GM20000 (cell line): ENCODE results near the gene REXO2.

Experiments used
- DNase-seq: peaks from one replicate; pipeline ENCODE4 v3.0.0; 2012; ENCODE audit warnings: low spot score
- TF ChIP-seq, protein P1 (sequence below): IDR thresholded peaks from 2 replicates; pipeline ENCODE4 v1.5.1; 2012; ENCODE audit warnings: mild to moderate bottlenecking, control low read depth; ENCODE audit errors: extremely low read depth, missing control alignments

Gene REXO2

DNA sequence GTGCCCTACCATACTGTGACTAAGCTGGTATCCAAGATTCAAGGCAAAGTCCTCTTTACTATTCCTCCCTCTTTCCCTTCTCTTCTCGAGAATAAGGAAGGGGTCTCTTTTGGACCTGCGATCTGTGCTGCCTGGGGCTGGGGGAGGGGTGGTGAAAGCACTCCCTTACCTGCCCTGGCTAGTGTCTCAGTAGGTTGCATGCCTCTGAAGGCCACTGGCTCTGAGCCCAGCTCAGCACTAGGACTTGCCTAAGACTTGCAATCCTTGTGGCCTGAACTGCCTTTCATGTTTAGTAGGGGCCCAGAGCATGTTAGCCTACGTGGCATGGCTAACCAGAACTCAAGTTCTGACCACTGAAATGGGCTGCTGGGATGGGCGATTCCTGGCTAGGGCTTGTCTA is 13.0 kb upstream of the REXO2 start:
- no peak for DNase-seq
- TF ChIP-seq, protein P1, sequence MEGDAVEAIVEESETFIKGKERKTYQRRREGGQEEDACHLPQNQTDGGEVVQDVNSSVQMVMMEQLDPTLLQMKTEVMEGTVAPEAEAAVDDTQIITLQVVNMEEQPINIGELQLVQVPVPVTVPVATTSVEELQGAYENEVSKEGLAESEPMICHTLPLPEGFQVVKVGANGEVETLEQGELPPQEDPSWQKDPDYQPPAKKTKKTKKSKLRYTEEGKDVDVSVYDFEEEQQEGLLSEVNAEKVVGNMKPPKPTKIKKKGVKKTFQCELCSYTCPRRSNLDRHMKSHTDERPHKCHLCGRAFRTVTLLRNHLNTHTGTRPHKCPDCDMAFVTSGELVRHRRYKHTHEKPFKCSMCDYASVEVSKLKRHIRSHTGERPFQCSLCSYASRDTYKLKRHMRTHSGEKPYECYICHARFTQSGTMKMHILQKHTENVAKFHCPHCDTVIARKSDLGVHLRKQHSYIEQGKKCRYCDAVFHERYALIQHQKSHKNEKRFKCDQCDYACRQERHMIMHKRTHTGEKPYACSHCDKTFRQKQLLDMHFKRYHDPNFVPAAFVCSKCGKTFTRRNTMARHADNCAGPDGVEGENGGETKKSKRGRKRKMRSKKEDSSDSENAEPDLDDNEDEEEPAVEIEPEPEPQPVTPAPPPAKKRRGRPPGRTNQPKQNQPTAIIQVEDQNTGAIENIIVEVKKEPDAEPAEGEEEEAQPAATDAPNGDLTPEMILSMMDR = no peak

DNA sequence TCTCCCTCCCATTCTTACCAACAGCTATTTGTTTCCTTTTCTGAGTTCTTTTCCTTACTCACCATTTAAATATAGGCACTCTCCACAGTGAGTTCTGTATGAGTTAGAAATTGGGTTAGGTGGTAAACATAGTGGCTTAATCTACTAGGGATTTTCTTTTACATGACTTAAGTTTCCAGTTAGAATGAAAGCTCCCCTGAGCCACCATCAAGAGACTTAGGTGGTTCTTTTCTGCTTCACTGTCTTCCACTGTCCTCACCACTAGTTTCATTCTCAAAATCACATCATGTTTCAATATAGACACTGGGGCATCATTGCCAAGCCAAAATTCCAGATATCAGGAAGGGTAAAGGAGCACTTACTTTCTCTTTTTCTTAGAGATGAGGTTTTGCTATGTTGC is 9.0 kb upstream of the REXO2 start:
- TF ChIP-seq, protein P1 = no peak
- DNase-seq = no peak

DNA sequence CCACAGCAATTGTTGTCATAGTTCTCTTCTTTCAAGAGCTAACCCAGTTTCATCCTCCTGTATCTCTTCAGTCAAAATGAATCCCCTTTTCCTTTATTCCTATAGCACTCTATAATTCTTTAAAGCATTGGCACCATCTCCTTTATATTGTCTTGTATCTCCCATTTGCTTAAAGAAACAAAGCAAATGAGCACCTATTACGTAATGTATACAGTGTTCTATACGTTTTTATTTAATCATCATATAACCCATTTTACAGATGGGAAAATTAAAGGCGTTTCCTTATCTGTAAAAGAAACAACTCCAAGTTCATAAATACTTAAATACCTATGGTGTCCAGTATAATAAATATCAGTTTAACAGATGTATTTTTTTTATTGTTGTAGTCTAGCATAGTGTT is 6.4 kb upstream of the REXO2 start:
- TF ChIP-seq, protein P1 = no peak

DNA sequence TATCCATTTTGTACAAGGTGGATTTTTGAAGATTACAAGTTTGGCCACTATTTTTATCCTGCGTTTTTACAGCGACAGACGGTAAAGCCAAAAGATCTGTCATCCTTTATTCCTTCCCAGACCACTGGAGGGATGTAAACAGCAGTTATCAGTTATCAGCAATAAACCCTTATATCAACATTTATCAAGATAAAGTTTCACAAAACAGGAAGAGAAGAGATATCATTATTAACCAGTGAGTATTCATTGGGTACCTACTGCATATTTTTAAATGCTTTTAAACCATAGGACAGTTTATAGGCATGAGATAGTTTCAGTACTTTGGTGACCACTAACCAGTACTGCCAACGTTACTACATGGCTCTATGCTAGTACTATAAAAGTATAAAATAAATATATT is 5.9 kb upstream of the REXO2 start:
- no peak for DNase-seq
- TF ChIP-seq, protein P1 = no peak

More for the DNA sequence above, 6.4 kb upstream of the REXO2 start:
- no peak for DNase-seq

DNA sequence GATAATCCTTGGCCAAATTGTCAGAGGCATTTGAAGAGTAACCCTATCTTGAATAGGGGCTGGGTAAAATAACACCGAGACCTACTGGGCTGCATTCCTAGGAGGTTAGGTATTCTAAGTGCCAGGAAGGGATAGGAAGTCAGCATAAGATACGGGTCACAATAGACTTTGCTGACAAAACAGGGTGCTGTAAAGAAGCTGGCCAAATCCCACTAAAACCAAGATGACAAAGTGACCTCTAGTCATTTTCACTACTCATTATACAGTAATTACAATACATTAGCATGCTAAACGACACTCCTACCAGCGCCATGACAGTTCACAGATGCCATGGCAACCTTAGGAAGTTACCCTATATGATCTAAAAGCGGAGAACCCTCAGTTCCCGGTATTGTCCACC is 964 bp upstream of the REXO2 start:
- no peak for DNase-seq
- TF ChIP-seq, protein P1 = no peak

DNA sequence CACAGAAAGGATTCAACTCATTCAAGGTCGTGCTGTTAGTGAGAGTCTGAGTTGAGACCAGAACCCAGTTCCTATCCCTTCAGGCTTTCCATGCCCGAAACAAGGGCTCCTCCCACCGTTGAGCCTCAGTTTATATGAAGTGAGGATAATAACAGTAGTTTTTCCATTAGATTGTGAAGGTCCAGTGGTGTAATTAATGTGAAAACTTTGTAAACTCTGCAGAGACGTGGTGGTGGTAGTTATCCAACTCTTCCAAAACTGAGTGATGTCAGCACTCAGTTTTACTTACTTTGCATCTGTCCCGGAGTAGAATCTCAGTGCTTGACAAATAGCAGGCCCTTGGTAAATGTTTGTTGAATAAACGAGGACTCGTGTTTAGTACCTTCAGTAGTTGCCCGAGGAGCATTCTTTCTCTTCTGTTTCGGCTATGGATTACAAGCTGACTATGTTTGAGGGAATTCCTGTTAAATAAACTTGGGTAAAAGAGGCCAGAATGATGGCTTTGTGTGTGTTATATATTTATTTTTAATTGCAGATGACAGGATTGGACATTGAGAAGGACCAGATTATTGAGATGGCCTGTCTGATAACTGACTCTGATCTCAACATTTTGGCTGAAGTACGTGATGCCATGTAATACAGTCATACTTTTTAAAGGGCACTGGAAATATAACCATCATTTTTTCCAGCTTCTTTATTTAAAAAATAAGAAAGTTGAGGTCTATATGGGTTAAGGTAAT is 1.0 kb downstream of the REXO2 start:
- no peak for DNase-seq

More for the DNA sequence above, 1.0 kb downstream of the REXO2 start:
- TF ChIP-seq, protein P1 = no peak
